GM18858 (cell line): Measurements from ENCODE around the gene ANK3.
"Not testable (repeated sequence)": the region's sequence is repeated elsewhere in the genome, so short reads cannot be mapped to it uniquely, and the experiment has no call there.

Experiments used
- ATAC-seq: cut with Tn5 transposase; IDR thresholded peaks from one replicate; pipeline ENCODE4 v1.9.1; 2021; ENCODE audit not compliant: unreplicated experiment

Gene ANK3

DNA sequence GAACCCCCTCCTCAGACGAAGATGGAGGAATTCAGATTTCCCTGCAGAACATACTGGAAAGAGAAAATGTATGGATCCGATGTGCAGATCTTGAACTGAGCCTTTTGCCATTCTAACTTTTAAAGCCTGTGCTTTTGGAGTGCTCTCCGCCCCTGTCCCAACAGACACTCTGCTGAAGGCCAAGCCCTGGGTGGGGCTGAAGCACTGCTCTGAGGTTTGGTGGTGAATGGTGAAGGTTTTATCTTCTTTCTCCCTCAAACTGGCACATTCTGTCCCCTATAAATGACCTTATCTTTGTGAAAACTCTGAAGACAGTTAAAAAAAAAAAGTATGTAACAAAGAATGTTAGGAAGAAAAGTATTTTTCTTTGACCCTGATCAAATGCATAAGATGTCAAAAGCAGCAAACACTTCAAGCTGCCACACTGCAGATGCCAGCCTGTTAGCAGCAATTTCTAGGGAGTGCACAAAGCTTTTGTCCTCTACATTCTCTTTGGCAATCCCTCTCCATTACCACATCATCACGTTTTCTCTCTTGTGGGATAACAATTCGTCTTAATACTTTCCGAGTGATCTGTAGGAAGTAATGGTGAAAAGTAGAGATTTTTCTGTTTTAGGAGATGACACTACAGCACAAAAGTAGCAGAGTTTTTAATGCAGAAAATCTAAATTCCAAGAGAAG is 346.0 kb downstream of the ANK3 start:
- ATAC-seq, result no peak

DNA sequence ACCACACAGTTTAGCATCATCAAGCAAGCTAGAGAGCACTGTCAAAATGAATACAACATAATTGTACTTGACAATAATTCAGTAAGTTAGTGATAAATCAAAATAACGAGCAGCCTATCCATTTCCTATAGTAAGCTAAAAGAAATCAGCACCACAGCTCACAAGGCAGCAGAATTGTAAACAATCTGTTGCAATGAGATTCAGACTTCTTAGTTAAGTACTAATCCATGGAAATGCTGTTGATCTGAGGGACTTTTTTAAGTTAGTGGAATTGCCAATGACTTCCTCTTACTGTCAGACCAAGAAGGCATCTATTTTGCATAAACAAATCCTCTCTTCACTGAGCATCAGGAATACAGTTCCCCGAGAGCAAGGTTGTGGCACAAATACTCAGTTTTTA is 346.8 kb downstream of the ANK3 start:
- no peak for ATAC-seq

DNA sequence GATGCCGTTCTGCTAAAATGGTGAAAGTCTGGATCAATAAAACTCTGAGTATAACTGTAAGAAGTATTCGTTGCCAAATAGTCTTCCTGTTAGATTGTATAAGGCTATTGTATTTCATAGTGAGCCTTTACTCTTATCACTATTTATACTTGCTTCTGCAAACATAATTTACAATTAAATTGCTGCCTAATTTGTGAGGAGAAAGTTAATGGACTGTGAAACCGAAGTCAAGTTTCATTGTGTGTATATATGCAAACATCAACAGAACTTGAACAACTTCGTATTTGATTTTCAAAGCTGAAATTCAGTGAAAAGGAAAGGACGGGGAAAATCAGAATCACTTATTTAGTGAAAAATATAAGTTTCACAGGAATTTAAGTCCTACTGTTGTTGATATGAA is 347.4 kb downstream of the ANK3 start:
- no peak for ATAC-seq

DNA sequence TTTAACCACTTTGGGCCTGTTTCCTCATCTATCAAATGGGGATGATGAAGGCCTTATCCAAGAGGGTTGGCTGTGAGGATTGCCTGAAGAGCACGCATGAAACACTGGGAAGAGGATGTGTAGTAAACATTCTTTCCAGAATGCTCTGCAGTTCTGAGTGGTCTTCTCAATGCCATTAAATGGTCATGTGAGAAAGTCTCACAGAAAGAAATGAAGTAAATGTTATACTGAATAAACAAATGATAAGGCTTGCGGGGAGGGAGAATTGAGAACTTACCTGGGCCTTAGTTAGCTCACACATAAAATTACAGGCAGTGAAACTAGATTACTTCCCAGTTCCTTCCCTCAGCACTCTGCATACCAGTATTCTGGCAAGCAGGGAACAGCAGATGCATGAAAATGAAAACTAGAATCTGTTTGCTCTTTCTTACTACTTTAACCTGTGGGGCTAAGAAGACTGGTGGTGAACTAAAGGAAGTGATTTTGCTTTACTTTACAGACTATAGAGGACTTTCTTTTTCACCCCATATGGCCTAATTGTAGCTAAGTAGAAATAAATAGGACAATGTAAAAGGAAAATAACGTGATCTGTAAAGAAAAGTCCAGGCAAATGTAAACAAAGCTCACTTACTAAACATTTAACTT is 348.1 kb downstream of the ANK3 start:
- no peak for ATAC-seq

DNA sequence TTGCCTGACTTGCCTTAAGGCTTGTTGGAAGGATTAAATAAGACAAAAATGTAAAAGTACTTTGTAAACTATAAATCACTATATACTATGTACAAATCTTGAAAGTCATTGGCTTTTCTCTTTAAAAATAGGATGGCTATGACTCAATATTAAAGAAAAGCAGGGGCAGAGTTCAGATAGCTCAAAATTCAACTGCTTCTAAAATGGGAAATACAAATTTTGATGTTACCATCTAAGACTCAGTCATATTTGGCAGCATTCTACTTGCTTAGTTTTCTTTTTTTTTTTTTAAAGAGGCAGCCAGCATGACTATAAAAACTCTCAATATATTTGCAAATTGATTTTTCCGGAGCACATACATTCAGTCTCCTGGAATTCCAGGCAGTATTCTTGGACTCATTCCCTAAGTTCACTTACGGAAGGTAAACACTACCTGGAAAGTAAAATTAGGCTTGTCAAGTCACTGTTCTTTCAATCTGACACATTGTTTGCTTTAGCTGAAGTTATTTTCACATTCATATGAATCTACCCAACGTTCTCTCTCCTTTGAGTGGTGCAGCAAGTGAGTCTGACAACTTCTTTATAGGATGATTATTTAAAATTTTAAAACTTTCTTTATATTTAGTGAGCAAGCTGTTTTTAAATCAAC is 349.5 kb downstream of the ANK3 start:
- ATAC-seq, result no peak

DNA sequence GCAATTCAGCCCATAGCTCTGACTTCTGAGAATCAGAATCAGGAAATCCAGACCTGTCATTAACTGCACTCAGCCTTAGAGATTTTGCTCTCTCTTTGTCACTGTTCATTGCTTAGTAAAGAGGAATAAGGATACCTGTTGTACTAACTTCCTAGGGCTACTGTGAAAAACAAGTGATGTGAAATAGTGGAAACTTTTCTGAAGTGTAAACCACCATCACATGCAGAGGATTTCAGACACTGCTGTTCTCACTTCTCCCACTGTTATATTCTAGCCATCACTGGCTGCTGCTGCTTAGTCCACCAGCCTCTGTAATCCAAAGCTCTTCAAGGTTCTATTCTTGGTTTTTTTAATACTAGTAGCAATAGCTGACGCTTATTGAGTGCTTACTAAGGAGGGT is 353.7 kb downstream of the ANK3 start:
- ATAC-seq, result no peak

DNA sequence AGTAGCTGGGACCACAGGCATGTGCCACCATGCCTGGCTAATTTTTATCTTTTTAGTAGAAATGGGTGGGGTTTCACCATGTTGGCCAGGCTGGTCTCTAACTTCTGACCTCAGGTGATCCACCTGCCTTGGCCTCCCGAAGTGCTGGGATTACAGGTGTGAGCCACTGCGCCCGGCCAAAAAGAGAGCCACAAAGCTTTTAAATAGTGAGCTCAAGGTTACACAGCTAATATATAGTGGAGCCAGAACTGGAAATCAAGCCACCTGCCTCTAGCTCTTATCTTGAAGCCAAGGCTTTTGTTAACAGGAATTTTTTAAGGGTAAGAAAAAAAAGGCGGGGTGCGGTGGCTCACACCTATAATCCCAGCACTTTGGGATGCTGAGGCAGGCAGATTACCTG is 354.3 kb downstream of the ANK3 start:
- not testable (repeated sequence) for ATAC-seq

DNA sequence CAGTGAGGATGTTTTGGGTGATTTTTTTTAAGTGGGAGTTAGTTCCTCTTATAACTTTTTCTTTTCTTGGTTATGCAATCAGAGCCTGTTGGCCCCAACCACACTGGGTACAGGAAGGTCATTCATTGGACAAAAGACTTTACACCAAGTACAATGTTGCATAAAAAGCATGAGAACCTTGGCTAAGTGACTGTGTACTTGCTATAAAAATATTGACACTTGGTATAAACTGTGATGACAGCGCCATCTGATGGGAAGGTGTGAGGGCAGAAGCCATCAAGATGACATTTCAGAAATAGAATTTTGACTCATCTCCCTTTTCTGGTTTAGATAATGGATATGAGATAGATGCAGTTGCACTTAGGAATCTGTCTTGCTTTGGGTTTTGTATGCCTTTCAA is 357.0 kb downstream of the ANK3 start:
- peak; percentile 51 for ATAC-seq

DNA sequence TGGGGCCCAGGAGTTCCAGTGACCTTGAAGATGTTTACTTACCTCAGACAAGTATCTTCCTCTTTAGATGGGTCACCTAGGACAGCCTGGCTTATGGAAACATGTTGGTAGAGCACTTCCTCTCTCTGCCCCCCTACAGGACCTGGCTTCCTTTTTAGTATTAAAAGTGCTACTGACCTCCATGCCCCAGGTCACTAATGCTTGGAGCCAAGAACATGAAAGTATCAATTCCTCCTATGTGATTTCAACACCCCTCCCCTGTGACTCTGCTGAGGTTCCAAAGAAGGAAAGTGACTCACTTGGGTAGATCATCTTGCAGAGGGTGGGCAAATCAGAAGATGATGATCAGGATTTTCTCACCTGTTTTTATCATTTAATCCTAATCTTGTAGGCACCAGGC is 358.0 kb downstream of the ANK3 start:
- peak; percentile 60 for ATAC-seq

DNA sequence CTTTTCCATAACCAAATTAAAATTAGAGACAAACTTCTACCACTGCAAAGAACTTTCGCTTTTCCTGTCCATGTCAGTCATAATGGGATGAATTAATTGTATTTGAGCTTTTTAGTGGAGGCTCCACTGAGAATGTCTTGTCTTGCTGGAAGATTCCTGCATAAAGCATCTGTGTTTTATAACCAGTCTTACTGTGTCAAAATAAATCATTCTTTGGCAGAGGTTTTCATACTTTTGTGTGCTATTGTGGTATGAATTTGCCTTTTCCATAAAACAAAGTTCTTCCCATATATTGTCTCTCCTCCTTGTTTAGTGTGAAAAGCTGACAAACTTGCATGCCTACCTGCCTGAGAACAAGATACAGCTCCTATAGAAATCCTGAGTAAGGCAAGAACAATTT is 358.5 kb downstream of the ANK3 start:
- ATAC-seq, result no peak

DNA sequence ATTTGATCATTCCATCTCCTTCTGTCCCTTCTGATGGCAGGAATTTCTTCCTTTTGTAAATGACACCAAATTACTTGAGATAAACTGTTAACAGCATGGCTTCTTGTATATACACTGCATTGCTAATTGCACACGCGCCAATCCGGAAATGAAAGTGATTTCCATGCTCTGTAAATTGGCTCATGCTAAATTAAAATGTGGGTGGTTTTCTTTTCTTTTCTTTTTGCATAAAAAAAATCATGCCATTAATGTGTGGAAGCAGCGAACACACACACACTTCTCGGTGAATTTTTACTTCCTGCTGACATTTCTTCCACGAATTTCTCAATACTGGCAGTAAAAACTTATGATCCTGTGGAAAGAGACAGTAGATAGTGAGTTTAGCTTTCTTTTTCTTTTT is 360.2 kb downstream of the ANK3 start:
- no peak for ATAC-seq

DNA sequence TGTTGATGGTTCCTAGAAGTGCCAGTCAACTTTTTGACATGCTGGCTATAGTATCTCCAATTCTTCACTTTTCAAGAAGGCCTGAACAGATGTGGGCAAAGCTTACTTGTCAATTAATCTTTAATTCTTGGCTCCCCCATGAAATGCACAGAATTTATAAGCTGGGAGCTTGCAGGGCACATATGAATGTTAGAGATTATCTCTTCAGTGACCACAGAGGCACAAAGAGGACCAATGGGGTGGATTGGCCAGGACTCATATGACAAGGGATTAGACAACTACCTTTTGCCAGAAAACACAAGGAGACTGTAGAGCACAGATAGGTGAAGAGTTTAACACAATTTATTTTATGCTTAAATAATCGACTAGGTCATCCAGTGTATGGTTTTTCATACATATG is 361.6 kb downstream of the ANK3 start:
- ATAC-seq, result no peak

DNA sequence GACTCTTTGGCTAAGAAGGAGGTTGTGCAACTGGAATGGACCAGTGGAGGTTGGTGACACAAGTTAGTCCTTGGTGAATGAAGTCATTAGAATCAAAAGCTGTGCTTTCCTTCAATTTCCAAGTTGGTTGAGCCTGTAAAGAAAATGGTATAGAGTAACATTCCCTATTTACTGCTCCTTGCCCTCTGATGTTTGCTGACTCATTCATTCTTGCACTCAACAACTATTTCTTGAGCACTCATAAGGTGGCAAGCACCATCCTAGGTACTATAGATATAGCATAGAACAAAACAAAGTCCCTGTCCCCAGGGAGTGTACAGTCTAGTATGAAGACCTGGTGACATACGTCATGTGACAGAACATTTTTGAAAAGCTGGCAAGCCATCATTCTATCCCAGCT is 364.4 kb downstream of the ANK3 start:
- ATAC-seq, result no peak

DNA sequence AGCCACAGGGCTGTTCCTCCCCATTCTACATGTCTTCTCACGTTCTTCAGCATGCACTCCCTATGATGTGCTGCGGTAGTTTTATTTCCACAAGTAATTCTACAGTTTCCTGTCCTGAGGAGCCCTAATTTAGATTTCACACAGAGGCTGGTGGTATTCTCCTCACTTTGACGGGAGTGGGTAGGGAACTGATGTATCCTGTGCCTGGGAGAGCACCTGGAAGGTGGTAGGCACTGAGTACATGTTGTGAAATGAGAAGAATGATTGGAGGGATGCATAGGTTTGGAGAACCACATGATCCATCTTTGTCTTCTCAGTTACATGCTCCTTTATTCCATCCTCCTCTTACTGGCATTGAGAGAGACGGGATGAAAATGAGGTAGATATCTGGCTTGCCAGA is 365.2 kb downstream of the ANK3 start:
- no peak for ATAC-seq

DNA sequence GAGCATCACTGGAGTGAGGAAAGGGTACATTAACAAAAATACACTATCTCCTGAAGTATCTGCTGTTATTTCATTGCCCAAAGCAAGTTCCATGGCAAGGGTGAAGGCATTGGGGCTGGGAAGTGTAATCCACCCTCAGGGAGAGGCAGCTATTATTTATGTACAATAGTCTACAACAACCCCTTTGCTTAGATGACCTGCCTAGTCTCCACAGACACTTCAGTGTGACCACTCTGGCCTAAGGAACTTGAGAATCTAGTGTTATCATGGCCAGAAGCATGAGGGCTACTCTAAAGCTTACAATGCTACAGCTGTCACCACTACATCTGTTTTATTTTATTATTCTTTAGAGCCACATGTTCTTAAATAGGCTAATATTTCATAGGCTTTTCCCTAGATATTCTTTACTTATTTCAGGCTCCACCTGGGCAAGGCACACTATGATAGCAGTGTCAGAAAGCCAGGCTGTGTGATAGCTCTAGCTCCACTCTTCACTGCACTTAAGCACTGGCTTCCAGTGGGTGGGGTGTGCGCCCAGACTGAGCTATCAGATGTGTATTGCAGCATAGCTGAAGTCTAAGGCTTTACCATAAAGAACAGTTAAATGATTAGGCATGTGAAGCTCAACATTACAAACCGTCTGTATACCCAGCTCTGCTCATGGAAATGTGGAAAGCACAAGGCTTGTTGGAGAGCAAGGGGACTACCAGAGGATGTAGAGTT is 366.4 kb downstream of the ANK3 start:
- ATAC-seq, result no peak

DNA sequence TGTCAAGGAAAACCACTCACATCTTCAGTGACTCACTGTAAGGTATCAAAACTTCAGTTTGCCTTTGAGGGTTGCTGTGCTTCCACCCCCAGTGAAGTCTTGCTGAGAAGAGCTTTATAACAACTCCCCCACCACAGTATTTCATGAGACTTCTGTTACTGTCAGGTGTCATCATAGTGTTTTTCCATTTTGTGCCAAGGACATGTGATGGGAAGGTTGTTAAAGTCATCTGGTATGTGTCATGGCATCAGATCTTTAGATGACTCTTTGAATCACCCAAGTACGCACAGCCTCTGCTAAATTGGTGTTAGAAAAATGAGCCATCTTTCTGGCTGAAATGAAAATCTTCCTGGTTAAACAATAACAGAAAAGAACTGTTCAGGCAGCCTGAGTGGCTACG is 368.3 kb downstream of the ANK3 start:
- no peak for ATAC-seq

DNA sequence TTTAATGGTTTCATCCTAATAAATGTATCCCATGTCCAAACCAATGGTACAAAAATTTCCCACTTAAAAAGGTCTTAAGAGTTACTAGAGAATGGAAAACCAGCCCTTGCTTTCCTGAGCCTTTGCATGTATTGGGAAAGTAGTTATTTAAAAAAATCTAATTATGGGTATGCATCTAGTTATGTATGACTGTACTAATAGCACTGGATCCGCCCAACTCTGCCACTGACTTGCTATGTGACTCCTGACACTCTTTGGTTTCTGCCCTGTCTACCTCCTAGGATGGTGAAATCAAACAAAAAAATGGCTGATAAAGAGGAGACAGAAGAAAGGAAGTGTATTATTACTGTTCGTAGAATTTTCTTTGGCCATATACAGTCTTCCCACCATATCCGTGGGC is 372.9 kb downstream of the ANK3 start:
- ATAC-seq, result no peak

DNA sequence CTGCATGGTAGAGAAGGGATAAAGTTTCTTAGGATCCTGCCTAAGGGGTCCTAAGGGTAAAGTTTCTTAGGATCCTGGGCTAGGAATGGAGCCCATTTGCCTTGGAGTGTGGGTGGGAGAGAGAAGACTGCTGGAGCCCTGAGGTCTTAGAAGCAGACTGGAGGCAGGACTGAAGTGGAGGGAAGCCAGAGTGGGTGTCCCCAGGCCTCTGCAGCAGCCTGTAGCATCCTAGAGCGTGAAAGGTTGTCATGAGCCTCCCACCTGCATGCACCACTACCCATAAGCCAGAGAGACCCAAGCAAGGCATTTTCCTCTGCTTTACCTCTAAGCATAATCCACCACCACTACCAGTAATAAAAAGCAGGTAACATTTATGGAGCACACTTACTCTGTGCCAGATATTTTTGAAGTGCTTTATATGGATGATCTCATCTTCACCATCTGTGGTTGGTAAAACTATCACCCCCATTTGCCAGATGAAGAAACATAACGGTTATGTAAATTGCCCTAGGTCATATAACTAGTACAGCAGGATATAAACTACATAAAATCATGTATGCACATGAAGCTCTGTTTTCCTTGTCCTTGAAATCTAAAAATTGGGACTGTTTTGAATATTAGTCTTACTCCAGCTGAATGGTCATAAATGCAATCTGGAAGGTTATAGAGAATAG is 379.8 kb downstream of the ANK3 start:
- ATAC-seq, result no peak

DNA sequence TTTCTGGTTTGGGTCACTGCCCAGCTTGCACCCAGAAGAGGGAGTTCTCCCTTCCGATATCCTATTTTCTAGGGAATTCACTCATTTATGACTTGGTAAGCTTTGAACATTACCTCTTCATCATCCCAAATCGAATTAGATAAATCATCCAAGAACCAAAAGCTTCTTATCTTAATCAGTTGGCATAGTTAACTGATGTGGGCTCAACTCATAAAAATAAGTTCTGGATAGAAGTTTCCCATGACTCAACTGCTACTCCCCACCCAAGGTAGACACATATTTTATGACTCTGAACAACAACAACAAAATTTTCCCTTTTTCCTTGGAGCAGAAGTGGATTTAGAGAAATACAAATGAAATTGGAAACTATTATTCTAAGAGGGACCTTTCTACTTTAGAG is 380.4 kb downstream of the ANK3 start:
- ATAC-seq, result no peak

DNA sequence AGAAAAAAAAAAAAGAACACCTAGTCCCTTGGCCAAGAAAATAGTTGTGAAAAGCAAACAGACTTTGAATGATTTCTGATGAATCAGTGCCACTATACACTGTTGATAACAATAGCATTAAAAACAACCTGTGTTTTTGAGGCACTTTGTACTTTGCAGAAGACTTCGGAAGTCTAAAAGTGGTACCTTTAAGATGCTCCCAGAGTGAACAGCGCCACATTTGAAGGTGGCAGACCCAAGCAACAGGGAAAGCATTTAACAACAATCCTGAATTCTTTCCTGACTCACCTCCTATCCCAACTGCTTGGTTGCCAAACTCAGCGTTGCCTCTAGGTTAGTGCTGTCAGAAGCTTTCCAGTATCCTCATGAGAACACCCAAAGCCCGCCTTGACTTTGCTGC is 380.9 kb downstream of the ANK3 start:
- no peak for ATAC-seq

DNA sequence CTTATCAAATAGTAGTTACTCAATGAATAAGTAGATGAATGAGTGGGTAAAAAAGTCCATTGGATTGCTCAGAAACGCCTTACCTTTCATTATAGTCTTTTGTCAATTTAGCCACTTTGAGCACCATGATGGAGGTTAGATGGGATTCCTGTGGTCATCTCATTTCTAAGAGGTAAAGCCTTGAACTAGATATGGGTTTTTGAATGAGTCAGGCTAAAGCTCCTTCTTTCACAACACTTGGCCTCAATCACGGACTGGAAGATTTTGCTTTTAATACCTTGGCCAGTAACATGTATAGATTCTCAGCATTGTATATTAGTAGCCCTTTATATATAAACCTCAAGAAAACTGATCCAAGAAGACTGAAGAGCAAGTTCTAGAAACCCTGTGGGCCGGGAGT is 383.6 kb downstream of the ANK3 start:
- ATAC-seq, result no peak
